Neural progenitor cell (in vitro differentiated cells): ENCODE measurements around the gene HIPK2.

Source experiments
- EZH2 ChIP-seq: fragments of 200-600 bp; sonication (generic); IDR thresholded peaks from 2 replicates; pipeline ENCODE4 v1.6.1; 2017; ENCODE audit warnings: antibody characterized with exemption, mild to moderate bottlenecking, moderate library complexity
- TF ChIP-seq, protein P1 (sequence below): fragments of 200-600 bp; sonication (generic); IDR thresholded peaks from 2 replicates; pipeline ENCODE4 v1.5.1; 2017; ENCODE audit warnings: antibody characterized with exemption, mild to moderate bottlenecking

GRCh38 chr7:139651308-139651707, 126.5 kb downstream of the HIPK2 start:
- TF ChIP-seq, protein P1, sequence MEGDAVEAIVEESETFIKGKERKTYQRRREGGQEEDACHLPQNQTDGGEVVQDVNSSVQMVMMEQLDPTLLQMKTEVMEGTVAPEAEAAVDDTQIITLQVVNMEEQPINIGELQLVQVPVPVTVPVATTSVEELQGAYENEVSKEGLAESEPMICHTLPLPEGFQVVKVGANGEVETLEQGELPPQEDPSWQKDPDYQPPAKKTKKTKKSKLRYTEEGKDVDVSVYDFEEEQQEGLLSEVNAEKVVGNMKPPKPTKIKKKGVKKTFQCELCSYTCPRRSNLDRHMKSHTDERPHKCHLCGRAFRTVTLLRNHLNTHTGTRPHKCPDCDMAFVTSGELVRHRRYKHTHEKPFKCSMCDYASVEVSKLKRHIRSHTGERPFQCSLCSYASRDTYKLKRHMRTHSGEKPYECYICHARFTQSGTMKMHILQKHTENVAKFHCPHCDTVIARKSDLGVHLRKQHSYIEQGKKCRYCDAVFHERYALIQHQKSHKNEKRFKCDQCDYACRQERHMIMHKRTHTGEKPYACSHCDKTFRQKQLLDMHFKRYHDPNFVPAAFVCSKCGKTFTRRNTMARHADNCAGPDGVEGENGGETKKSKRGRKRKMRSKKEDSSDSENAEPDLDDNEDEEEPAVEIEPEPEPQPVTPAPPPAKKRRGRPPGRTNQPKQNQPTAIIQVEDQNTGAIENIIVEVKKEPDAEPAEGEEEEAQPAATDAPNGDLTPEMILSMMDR, result no peak
- TF ChIP-seq EZH2, result no peak
